D721Med (cell line): ENCODE measurements around the gene KLC1.

Source experiments
- DNase-seq: peaks from one replicate; pipeline ENCODE4 v3.0.0; 2011; ENCODE audit warnings: low spot score; ENCODE audit not compliant: insufficient read length
- FAIRE-seq: peaks from 2 replicates; lab custom pipeline; 2011; peaks lifted over from hg19 to GRCh38; lab: Jason Lieb, UNC
- TF ChIP-seq, protein P1 (sequence below): IDR thresholded peaks from 2 replicates; pipeline ENCODE4 v1.5.1; 2012; ENCODE audit warnings: mild to moderate bottlenecking, control low read depth; ENCODE audit not compliant: insufficient read depth; ENCODE audit errors: missing control alignments

Gene KLC1

GRCh38 chr14:103625356-103626095, 3.5 kb upstream of the KLC1 start:
- FAIRE-seq (no peak), DNase-seq (no peak)
- TF ChIP-seq, protein P1, sequence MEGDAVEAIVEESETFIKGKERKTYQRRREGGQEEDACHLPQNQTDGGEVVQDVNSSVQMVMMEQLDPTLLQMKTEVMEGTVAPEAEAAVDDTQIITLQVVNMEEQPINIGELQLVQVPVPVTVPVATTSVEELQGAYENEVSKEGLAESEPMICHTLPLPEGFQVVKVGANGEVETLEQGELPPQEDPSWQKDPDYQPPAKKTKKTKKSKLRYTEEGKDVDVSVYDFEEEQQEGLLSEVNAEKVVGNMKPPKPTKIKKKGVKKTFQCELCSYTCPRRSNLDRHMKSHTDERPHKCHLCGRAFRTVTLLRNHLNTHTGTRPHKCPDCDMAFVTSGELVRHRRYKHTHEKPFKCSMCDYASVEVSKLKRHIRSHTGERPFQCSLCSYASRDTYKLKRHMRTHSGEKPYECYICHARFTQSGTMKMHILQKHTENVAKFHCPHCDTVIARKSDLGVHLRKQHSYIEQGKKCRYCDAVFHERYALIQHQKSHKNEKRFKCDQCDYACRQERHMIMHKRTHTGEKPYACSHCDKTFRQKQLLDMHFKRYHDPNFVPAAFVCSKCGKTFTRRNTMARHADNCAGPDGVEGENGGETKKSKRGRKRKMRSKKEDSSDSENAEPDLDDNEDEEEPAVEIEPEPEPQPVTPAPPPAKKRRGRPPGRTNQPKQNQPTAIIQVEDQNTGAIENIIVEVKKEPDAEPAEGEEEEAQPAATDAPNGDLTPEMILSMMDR: no peak

DNA sequence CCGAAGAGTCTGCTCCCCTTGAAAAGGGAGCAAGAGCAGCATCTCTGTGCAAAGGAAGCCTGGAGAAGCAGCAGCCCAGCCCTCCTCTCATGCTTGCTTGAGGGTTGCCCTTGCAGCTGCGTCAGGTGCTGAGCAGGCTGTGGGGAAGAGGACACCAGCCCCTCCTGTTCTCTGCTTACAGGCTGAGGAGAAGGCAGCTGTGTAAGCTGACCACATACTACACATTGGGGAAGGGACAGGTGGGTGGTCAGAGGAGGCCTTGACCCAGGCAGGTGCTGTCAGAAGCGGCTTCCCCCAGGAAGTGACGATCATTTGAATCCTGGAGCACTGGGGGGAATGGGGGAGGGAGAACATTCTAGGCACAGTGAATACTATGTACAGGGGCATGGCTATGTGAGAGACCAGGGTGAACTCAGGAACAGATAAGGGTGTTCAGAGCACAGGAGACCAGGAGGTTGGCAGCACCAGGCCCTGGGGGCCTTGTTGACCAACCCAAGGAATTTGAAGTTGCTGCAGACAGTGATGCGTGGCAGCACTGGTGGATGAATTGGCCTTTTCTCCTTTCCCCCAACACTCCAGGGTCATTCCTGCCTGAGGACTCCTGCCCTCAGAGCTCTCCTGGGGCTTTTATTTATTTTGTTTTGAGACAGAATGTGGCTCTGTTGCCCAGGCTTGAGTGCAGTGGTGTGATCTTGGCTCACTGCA, 2.7 kb upstream of the KLC1 start:
- TF ChIP-seq, protein P1: no peak
- FAIRE-seq (no peak), DNase-seq (no peak)

DNA sequence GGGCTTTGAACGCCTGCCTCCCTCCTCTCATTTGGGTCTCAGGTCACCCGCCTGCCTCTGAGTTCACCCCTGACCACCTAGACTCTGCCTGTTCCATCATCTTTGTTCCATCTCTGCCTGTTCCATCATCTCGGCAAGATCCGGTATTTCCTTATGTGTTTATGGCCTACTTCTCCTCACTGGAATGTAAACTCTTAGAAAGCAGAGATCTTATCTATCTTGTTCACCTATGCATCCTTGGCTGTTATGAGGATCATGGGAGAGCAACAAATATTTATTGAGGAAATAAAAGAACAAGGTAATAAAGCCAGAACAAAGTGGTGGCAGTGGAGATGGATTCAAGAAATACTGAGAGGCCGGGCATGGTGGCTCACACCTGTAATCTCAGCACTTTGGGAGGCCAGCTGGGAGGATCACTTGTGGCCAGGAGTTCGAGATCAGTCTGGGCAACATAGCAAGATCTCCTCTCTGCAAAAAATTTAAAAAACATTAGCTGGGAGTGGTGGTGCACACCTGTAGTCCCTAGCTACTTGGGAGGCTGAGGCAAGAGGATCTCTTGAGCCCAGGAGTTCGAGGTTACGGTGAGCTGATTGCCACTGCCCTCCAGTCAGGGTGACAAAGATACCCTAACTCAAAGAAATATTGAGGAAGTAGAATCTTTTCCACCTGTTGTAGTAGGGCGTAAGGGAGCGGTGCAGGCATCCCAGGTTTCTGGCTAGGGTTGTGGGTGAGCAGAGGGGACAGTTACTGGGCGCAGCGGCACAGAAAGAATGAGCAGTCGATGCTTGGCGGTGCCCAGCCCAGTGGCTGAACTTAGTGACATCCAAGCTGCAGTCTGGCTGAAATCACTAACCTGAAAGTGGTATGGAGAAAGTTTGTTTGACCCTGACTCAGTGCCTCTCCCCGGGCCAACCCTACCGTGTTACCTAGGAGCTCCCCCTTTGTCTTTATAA, 1.7 kb upstream of the KLC1 start:
- no peak for DNase-seq
- FAIRE-seq: no peak
- TF ChIP-seq, protein P1: no peak

DNA sequence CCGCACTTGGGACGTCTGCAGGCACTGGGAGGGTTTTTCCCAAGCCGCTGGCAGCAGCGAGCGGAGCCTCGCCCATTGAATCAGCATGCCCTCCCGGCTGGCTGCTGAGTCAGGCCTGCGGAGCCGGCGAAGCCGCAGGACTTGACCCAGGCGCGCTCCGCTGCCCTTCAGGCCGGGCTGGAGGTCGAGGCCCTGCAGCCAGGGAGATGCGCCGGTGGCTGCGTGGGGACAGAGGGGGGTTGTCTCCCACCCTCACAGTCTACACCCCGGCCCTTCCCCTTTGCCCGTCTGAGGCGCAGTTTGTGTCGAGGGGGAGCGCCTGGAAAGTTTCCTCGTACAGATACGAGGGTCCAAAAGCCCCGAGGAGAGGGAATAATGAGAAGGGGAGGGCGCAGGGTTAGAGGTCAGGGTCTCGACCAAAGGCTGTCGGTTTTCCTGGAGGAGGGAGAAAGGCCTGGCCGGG, 759 bp upstream of the KLC1 start:
- TF ChIP-seq, protein P1: no peak
- no peak for DNase-seq
- no peak for FAIRE-seq

- DNase-seq (no peak), FAIRE-seq (no peak)
- TF ChIP-seq, protein P1: no peak
Measured at GRCh38 chr14:103629503-103630121, 601 bp downstream of the KLC1 start.

GRCh38 chr14:103630364-103631108, 1.5 kb downstream of the KLC1 start:
- DNase-seq: no peak
- TF ChIP-seq, protein P1: no peak
- no peak for FAIRE-seq
